CD4-positive, alpha-beta T cell treated with Interleukin-12 subunit alpha and Interleukin-12 subunit beta, for 1 hour (primary cell): ENCODE results near the gene GEMIN4.
"Not testable (repeated sequence)": the region's sequence is repeated elsewhere in the genome, so short reads cannot be mapped to it uniquely, and the experiment has no call there.

ENCODE experiments used
- DNase-seq: peaks from one replicate; pipeline ENCODE4 v3.0.0-alpha.2; 2020

Gene GEMIN4

GRCh38 chr17:752002-752619 lies at the start of gene GEMIN4:
Gene GEMIN4 (minus strand): TSS chr17:752264. CDS start chr17:752142, 122 bp downstream.
- DNase-seq: peak; percentile 98

- no peak for DNase-seq
These were observed 49.6 kb upstream of the GEMIN4 start for GRCh38 chr17:801660-802059.

GRCh38 chr17:800446-801242 lies 48.6 kb upstream of the GEMIN4 start:
- DNase-seq: no peak

- DNase-seq: no peak
These were observed 47.2 kb upstream of the GEMIN4 start for GRCh38 chr17:799261-799660.

- no peak for DNase-seq
These were observed 46.2 kb upstream of the GEMIN4 start for GRCh38 chr17:798246-798645.

- no peak for DNase-seq
These were observed 45.3 kb upstream of the GEMIN4 start for GRCh38 chr17:797236-797840.

GRCh38 chr17:796609-797008 lies 44.5 kb upstream of the GEMIN4 start:
- no peak for DNase-seq

- DNase-seq: no peak
These were observed 43.7 kb upstream of the GEMIN4 start for GRCh38 chr17:795721-796120.

- no peak for DNase-seq
These were observed 43.2 kb upstream of the GEMIN4 start for GRCh38 chr17:795276-795675.

- peak; percentile 36 for DNase-seq
These were observed 42.8 kb upstream of the GEMIN4 start for GRCh38 chr17:794876-795275.

- no peak for DNase-seq
These were observed 40.2 kb upstream of the GEMIN4 start for GRCh38 chr17:792277-792676.

- no peak for DNase-seq
These were observed 39.8 kb upstream of the GEMIN4 start for GRCh38 chr17:791829-792228.

GRCh38 chr17:790874-791247 lies 38.8 kb upstream of the GEMIN4 start:
- DNase-seq: not testable (repeated sequence)

- not testable (repeated sequence) for DNase-seq
These were observed 38.1 kb upstream of the GEMIN4 start for GRCh38 chr17:789931-790873.

GRCh38 chr17:789160-789840 lies 37.2 kb upstream of the GEMIN4 start:
- no peak for DNase-seq

GRCh38 chr17:788551-788950 lies 36.5 kb upstream of the GEMIN4 start:
- no peak for DNase-seq

- DNase-seq: no peak
These were observed 35.7 kb upstream of the GEMIN4 start for GRCh38 chr17:787641-788221.

GRCh38 chr17:785901-786300 lies 33.8 kb upstream of the GEMIN4 start:
- DNase-seq: not testable (repeated sequence)

- no peak for DNase-seq
These were observed 32.1 kb upstream of the GEMIN4 start for GRCh38 chr17:784143-784542.

- DNase-seq: peak; percentile 94
These were observed 30.0 kb upstream of the GEMIN4 start, which contains the start of the genes GLOD4 and MRM3 for GRCh38 chr17:781805-782731. Gene GLOD4 (minus strand): TSS chr17:782280. CDS start chr17:782255, 25 bp downstream. Gene MRM3 (plus strand): TSS chr17:782353. CDS start chr17:782379, 26 bp downstream.

- no peak for DNase-seq
These were observed 26.0 kb upstream of the GEMIN4 start for GRCh38 chr17:778096-778495.
